ENCODE data around the gene HCAR1.
"Not testable (repeated sequence)": the region's sequence is repeated elsewhere in the genome, so short reads cannot be mapped to it uniquely, and the experiment has no call there.

HCAR1 gene

GRCh38 chr12:122730215-122731014 lies at the start of gene HCAR1:
HCAR1 (minus strand) TSS chr12:122730844; CDS start chr12:122730339, 505 bp downstream.
- no peak for DNase-seq (ENCODE audit: low spot score)
- in situ Hi-C loops (cut with MboI; ENCODE audit: low pct_unique_long_range_greater_than_20kb, low sequenced_read_pairs, unreplicated experiment): no loop called here
- no peak for TF ChIP-seq CTCF (IDR thresholded peaks at IDR 0.05; ENCODE audit: extremely low read depth, insufficient read depth, missing control alignments)

- no peak for DNase-seq (ENCODE audit: low spot score)
- in situ Hi-C loops (cut with MboI; ENCODE audit: low pct_unique_long_range_greater_than_20kb, low sequenced_read_pairs, unreplicated experiment): loop anchor here (10.0 kb wide), 1 partner anchor 123 kb away; no protein-coding TSS in a partner anchor
- no peak for TF ChIP-seq CTCF (IDR thresholded peaks at IDR 0.05; ENCODE audit: extremely low read depth, insufficient read depth, missing control alignments)
These were observed 26.9 kb upstream of the HCAR1 start for GRCh38 chr12:122757568-122757967.

- in situ Hi-C loops (cut with MboI; ENCODE audit: low pct_unique_long_range_greater_than_20kb, low sequenced_read_pairs, unreplicated experiment): loop anchor here (10.0 kb wide), 1 partner anchor 120 kb away; no protein-coding TSS in a partner anchor
- TF ChIP-seq CTCF (IDR thresholded peaks at IDR 0.05; ENCODE audit: extremely low read depth, insufficient read depth, missing control alignments): no peak
- DNase-seq (ENCODE audit: low spot score): no peak
These were observed 24.1 kb upstream of the HCAR1 start for GRCh38 chr12:122754790-122755189.

GRCh38 chr12:122753319-122753650 lies 22.6 kb upstream of the HCAR1 start:
- no peak for DNase-seq (ENCODE audit: low spot score)
- in situ Hi-C loops (cut with MboI; ENCODE audit: low pct_unique_long_range_greater_than_20kb, low sequenced_read_pairs, unreplicated experiment): loop anchor here (10.0 kb wide), 1 partner anchor 118 kb away; no protein-coding TSS in a partner anchor
- no peak for TF ChIP-seq CTCF (IDR thresholded peaks at IDR 0.05; ENCODE audit: extremely low read depth, insufficient read depth, missing control alignments)

GRCh38 chr12:122752464-122753318 lies 22.0 kb upstream of the HCAR1 start, which contains the start of gene DENR:
DENR (plus strand) TSS chr12:122752824; CDS start chr12:122753702, 878 bp downstream.
- peak; percentile 97 for TF ChIP-seq CTCF (IDR thresholded peaks at IDR 0.05; ENCODE audit: extremely low read depth, insufficient read depth, missing control alignments)
- in situ Hi-C loops (cut with MboI; ENCODE audit: low pct_unique_long_range_greater_than_20kb, low sequenced_read_pairs, unreplicated experiment): loop anchor here (10.0 kb wide), 1 partner anchor 118 kb away; no protein-coding TSS in a partner anchor
- peak; percentile 95 for DNase-seq (ENCODE audit: low spot score)

GRCh38 chr12:122750781-122751515 lies 20.3 kb upstream of the HCAR1 start:
- in situ Hi-C loops (cut with MboI; ENCODE audit: low pct_unique_long_range_greater_than_20kb, low sequenced_read_pairs, unreplicated experiment): loop anchor here (10.0 kb wide), 1 partner anchor 116 kb away; no protein-coding TSS in a partner anchor
- DNase-seq (ENCODE audit: low spot score): not testable (repeated sequence)
